ENCODE results near the gene ESRRA. TPM values are rescaled to one million over a fixed set of nuclear protein-coding genes. Genes with fewer than 3 reads are reported as not detected.
A peak's percentile ranks its signal among the peaks of the same experiment; 100 is the strongest.

ESRRA gene
- total and polyA plus RNA-seq, 2 of the 13 experiments (the other 11 are each of a cell fraction or from before 2014, with no cell fraction given), result 18.1 to 36.3 TPM

DNA sequence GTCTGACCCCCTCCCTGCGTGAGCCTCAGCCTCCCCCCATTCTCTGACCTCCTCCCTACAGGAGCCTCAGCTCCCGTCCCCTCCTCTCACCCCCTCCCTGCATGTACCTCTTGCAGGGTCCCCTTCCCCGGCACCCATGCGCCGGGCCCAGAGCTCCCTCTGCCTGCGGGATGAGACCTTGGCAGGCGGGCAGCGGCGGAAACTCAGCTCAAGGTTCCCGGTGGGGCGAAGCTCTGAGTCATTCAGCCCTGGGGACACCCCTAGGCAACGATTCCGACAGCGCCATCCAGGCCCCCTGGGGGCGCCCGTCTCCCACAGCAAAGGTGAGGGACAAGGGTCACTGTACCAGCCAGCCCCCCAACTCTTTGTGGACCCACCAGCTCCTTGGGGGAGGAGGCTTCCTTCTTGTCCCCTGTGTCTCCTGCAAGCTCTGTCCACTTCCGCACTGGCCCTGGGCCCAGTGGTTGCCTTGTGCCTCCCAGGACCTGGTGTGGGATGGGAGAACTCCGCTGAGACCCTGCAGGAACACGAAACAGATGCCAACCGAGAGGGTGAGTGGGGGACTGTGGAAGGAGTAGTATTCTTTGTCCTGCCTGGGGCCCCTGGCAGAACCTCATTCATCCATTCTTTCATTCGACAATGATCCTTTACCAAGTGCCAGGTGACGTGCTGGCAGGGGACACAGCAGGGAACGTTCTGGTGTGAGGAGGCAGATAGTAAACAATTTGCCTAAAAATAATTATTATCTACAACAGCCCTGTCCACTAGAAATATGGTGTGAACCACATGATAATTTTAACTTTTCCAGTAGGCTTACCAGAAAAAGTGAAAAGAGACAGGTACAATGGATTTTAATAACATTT is 50.0 kb downstream of the ESRRA start (continued):
- no peak for TF ChIP-seq POGZ (CRISPR knock-in tag; IDR thresholded peaks at IDR 0.05)
- TF ChIP-seq SALL2 (CRISPR knock-in tag; IDR thresholded peaks at IDR 0.05), result peak; percentile 66
- TF ChIP-seq ZNF549 (CRISPR knock-in tag; IDR thresholded peaks at IDR 0.05), result no peak
- TF ChIP-seq FOXC1 (CRISPR knock-in tag; IDR thresholded peaks at IDR 0.05; ENCODE audit: borderline replicate concordance), result 0 out of 2 replicates have a peak, but pooled peaks have one; percentile 24
- TF ChIP-seq, protein P1, sequence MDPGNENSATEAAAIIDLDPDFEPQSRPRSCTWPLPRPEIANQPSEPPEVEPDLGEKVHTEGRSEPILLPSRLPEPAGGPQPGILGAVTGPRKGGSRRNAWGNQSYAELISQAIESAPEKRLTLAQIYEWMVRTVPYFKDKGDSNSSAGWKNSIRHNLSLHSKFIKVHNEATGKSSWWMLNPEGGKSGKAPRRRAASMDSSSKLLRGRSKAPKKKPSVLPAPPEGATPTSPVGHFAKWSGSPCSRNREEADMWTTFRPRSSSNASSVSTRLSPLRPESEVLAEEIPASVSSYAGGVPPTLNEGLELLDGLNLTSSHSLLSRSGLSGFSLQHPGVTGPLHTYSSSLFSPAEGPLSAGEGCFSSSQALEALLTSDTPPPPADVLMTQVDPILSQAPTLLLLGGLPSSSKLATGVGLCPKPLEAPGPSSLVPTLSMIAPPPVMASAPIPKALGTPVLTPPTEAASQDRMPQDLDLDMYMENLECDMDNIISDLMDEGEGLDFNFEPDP (CRISPR knock-in tag; conservative IDR thresholded peaks at IDR 0.05), result no peak
- no peak for TF ChIP-seq GPN1 (CRISPR knock-in tag; IDR thresholded peaks at IDR 0.05; ENCODE audit: borderline replicate concordance)
- TF ChIP-seq, protein P2, sequence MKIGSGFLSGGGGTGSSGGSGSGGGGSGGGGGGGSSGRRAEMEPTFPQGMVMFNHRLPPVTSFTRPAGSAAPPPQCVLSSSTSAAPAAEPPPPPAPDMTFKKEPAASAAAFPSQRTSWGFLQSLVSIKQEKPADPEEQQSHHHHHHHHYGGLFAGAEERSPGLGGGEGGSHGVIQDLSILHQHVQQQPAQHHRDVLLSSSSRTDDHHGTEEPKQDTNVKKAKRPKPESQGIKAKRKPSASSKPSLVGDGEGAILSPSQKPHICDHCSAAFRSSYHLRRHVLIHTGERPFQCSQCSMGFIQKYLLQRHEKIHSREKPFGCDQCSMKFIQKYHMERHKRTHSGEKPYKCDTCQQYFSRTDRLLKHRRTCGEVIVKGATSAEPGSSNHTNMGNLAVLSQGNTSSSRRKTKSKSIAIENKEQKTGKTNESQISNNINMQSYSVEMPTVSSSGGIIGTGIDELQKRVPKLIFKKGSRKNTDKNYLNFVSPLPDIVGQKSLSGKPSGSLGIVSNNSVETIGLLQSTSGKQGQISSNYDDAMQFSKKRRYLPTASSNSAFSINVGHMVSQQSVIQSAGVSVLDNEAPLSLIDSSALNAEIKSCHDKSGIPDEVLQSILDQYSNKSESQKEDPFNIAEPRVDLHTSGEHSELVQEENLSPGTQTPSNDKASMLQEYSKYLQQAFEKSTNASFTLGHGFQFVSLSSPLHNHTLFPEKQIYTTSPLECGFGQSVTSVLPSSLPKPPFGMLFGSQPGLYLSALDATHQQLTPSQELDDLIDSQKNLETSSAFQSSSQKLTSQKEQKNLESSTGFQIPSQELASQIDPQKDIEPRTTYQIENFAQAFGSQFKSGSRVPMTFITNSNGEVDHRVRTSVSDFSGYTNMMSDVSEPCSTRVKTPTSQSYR (CRISPR knock-in tag; IDR thresholded peaks at IDR 0.05; ENCODE audit: borderline replicate concordance), result no peak; the same call in 1 of the 2 replicates
- TF ChIP-seq, protein P3, sequence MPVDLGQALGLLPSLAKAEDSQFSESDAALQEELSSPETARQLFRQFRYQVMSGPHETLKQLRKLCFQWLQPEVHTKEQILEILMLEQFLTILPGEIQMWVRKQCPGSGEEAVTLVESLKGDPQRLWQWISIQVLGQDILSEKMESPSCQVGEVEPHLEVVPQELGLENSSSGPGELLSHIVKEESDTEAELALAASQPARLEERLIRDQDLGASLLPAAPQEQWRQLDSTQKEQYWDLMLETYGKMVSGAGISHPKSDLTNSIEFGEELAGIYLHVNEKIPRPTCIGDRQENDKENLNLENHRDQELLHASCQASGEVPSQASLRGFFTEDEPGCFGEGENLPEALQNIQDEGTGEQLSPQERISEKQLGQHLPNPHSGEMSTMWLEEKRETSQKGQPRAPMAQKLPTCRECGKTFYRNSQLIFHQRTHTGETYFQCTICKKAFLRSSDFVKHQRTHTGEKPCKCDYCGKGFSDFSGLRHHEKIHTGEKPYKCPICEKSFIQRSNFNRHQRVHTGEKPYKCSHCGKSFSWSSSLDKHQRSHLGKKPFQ (CRISPR knock-in tag; IDR thresholded peaks at IDR 0.05; ENCODE audit: insufficient replicate concordance), result no peak
- TF ChIP-seq ZNF496 (CRISPR knock-in tag; IDR thresholded peaks at IDR 0.05; ENCODE audit: insufficient replicate concordance), result no peak
- TF ChIP-seq, protein P4, sequence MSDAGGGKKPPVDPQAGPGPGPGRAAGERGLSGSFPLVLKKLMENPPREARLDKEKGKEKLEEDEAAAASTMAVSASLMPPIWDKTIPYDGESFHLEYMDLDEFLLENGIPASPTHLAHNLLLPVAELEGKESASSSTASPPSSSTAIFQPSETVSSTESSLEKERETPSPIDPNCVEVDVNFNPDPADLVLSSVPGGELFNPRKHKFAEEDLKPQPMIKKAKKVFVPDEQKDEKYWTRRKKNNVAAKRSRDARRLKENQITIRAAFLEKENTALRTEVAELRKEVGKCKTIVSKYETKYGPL (CRISPR knock-in tag; IDR thresholded peaks at IDR 0.05), result no peak
- no peak for TF ChIP-seq CCAR2 (optimal IDR thresholded peaks at IDR 0.05; ENCODE audit: low read depth, low read length)
- TF ChIP-seq, protein P5, sequence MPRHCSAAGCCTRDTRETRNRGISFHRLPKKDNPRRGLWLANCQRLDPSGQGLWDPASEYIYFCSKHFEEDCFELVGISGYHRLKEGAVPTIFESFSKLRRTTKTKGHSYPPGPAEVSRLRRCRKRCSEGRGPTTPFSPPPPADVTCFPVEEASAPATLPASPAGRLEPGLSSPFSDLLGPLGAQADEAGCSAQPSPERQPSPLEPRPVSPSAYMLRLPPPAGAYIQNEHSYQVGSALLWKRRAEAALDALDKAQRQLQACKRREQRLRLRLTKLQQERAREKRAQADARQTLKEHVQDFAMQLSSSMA (CRISPR knock-in tag; IDR thresholded peaks at IDR 0.05), result no peak
- TF ChIP-seq ZNF776 (CRISPR knock-in tag; IDR thresholded peaks at IDR 0.05), result no peak
- no peak for TF ChIP-seq ZNF619 (CRISPR knock-in tag; IDR thresholded peaks at IDR 0.05)
- TF ChIP-seq, protein P6, sequence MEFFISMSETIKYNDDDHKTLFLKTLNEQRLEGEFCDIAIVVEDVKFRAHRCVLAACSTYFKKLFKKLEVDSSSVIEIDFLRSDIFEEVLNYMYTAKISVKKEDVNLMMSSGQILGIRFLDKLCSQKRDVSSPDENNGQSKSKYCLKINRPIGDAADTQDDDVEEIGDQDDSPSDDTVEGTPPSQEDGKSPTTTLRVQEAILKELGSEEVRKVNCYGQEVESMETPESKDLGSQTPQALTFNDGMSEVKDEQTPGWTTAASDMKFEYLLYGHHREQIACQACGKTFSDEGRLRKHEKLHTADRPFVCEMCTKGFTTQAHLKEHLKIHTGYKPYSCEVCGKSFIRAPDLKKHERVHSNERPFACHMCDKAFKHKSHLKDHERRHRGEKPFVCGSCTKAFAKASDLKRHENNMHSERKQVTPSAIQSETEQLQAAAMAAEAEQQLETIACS (CRISPR knock-in tag; IDR thresholded peaks at IDR 0.05), result no peak
- TF ChIP-seq, protein P7, sequence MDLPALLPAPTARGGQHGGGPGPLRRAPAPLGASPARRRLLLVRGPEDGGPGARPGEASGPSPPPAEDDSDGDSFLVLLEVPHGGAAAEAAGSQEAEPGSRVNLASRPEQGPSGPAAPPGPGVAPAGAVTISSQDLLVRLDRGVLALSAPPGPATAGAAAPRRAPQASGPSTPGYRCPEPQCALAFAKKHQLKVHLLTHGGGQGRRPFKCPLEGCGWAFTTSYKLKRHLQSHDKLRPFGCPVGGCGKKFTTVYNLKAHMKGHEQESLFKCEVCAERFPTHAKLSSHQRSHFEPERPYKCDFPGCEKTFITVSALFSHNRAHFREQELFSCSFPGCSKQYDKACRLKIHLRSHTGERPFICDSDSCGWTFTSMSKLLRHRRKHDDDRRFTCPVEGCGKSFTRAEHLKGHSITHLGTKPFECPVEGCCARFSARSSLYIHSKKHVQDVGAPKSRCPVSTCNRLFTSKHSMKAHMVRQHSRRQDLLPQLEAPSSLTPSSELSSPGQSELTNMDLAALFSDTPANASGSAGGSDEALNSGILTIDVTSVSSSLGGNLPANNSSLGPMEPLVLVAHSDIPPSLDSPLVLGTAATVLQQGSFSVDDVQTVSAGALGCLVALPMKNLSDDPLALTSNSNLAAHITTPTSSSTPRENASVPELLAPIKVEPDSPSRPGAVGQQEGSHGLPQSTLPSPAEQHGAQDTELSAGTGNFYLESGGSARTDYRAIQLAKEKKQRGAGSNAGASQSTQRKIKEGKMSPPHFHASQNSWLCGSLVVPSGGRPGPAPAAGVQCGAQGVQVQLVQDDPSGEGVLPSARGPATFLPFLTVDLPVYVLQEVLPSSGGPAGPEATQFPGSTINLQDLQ (CRISPR knock-in tag; IDR thresholded peaks at IDR 0.05), result no peak
